Erythroblast (primary cell): ENCODE measurements around the gene APPL2.

Experiments
- GATA1 ChIP-seq: IDR thresholded peaks from 2 replicates; pipeline ENCODE4 v1.6.1; 2011; ENCODE audit warnings: low read depth, mild to moderate bottlenecking, control low read depth, low read length, moderate library complexity
- POLR2A ChIP-seq: IDR thresholded peaks from 2 replicates; pipeline ENCODE4 v1.6.1; 2011; ENCODE audit warnings: mild to moderate bottlenecking, low read length

DNA sequence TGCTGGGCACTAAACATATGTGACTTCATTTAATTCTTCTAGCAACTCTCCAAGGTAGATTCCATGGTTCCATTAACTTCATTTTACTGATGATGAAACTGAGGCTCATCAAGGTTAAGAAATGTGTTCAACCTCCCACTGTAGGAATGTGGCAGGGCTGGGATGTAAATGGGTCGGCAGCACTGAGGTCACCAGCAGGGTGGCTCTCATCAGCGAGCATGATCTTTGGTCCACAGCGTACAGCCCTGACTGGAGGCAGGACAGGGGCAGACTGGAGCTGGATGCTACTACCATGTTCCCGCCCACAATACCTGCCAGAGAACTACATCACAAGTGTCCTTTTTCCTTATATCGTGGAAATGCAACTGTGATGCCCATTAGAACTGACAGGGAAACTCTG lies 4.6 kb downstream of the APPL2 start:
- TF ChIP-seq POLR2A (no peak), GATA1 (no peak)
